Breast epithelium (tissue), 4 donors: ENCODE results near the gene ZNF416. TPM values are rescaled to one million over a fixed set of nuclear protein-coding genes. Genes with fewer than 3 reads are reported as not detected.

Source experiments
- DNase-seq, 2 donors: peaks; one replicate each; pipeline ENCODE4 v3.0.0-alpha.2; 2019; ENCODE audit warnings: low spot score in 2 of 2
- H3K27ac ChIP-seq, 2 donors: fragments of 200-600 bp; sonication (generic) in 1 of 2; one replicate each; pipeline ENCODE4 v1.5.1; 2016 to 2019; ENCODE audit warnings: mild to moderate bottlenecking in 1 of 2
- H3K27me3 ChIP-seq, 2 donors: fragments of 200-600 bp; sonication (generic) in 1 of 2; one replicate each; pipeline versions ENCODE4 v1.5.1 to v1.6.0; 2017 to 2019; ENCODE audit warnings: control low read depth in 1 of 2, mild to moderate bottlenecking in 1 of 2
- H3K36me3 ChIP-seq: fragments of 200-600 bp; one replicate; pipeline ENCODE4 v1.5.1; 2019
- H3K4me1 ChIP-seq, 2 donors: fragments of 200-600 bp; sonication (generic); one replicate each; pipeline ENCODE4 v1.5.1; 2016 to 2019; ENCODE audit warnings: control low read depth in 1 of 2
- H3K4me3 ChIP-seq, 3 donors: fragments of 200-600 bp; sonication (generic); 1 replicate in 2 of 3; 2 replicates in 1 of 3; pipeline ENCODE4 v1.5.1; 2016 to 2019; ENCODE audit warnings: mild to moderate bottlenecking in 3 of 3, moderate library complexity in 2 of 3
- H3K9me3 ChIP-seq, 2 donors: fragments of 200-600 bp; sonication (generic) in 1 of 2; one replicate each; pipeline ENCODE4 v1.5.1; 2016 to 2019; ENCODE audit warnings: control low read depth in 1 of 2
- POLR2A ChIP-seq: fragments of 450-650 bp; IDR thresholded peaks from one replicate; pipeline ENCODE4 v1.6.1; 2016; ENCODE audit warnings: antibody characterized with exemption, mild to moderate bottlenecking, moderate library complexity
- POLR2AphosphoS5 ChIP-seq, 3 donors: sonication (generic); formaldehyde crosslinking; IDR thresholded peaks; one replicate each; pipeline ENCODE4 v1.6.1; 2017; ENCODE audit warnings: antibody characterized with exemption in 3 of 3
- intact Hi-C: fragments of 100-400 bp; cut with DNase I; formaldehyde crosslinking; loops from one replicate; pipeline ENCODE4 v1.15.1; 2023; ENCODE audit warnings: low total_unique reads
- total RNA-seq, 3 donors: library from RNA; depleted of rRNA; stranded (reverse); fragments of >200 nt; gene quantifications; one replicate each; pipeline ENCODE4 v1.1.0, GENCODE V29; 2016
- TF ChIP-seq, protein P1 (sequence below), 3 donors: fragments of 450-650 bp; IDR thresholded peaks; one replicate each; pipeline ENCODE4 v1.5.1; 2016 to 2017; ENCODE audit warnings: antibody characterized with exemption in 3 of 3, mild to moderate bottlenecking in 3 of 3, moderate library complexity in 3 of 3

The ZNF416 gene
- total RNA-seq, 3 donors from 2014 or later: 2.7 to 6.4 (median 6.2) TPM

- Histone ChIP-seq H3K27ac (peak within 1 kb of the TSS; percentile 81 to 82), H3K4me1 (no peaks in the 10 kb centered on the region), H3K4me3 (peak within 1 kb of the TSS; percentile 84 to 100 (median 86)), H3K36me3 (peaks cover 16% of the 10 kb centered on the region), H3K27me3 (no peaks in the 10 kb centered on the region), H3K9me3 (peaks cover 45 to 46% of the 10 kb centered on the region in 2 donors)
- intact Hi-C loops: no loop called here
- TF ChIP-seq, protein P1, sequence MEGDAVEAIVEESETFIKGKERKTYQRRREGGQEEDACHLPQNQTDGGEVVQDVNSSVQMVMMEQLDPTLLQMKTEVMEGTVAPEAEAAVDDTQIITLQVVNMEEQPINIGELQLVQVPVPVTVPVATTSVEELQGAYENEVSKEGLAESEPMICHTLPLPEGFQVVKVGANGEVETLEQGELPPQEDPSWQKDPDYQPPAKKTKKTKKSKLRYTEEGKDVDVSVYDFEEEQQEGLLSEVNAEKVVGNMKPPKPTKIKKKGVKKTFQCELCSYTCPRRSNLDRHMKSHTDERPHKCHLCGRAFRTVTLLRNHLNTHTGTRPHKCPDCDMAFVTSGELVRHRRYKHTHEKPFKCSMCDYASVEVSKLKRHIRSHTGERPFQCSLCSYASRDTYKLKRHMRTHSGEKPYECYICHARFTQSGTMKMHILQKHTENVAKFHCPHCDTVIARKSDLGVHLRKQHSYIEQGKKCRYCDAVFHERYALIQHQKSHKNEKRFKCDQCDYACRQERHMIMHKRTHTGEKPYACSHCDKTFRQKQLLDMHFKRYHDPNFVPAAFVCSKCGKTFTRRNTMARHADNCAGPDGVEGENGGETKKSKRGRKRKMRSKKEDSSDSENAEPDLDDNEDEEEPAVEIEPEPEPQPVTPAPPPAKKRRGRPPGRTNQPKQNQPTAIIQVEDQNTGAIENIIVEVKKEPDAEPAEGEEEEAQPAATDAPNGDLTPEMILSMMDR (IDR thresholded peaks at IDR 0.05): peak in 1 of 3 donors; percentile 7
- peak in 2 of 3 donors; percentile 26 to 70 for TF ChIP-seq POLR2AphosphoS5 (IDR thresholded peaks at IDR 0.05)
- no peak for TF ChIP-seq POLR2A
- peak; percentile 82 to 88 for DNase-seq
Measured at GRCh38 chr19:57613941-57614743, 35.4 kb upstream of the ZNF416 start, which contains the start of gene ZNF134. TSS of gene ZNF134 (plus strand) at chr19:57614242. CDS start at chr19:57619469, 5,227 bp downstream.

DNA sequence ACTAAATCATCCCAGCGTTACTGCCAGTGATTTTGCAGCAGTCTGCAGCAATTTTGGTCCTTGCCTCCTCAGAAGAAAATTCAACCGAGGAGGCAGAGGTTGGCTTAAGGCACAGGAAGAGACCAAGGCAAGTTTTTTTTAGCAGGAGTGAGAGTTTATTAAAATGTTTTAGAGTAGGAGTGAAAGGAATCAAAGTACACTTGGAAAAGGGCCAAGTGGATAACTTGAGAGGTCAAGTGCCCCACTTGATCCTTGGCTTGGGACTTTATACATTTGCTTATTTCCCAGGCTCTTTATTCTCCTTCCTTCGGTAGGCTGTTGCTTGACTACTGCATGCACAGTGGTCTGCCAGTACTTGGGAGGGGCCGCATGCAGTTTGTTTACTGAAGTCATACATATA, 32.4 kb upstream of the ZNF416 start:
- no peaks in the 10 kb centered on the region for H3K4me1 ChIP-seq
- H3K9me3 ChIP-seq: peaks cover 43 to 45% of the 10 kb centered on the region in 2 donors
- H3K27ac ChIP-seq: no peak overlapping the region
- intact Hi-C loops: no loop called here
- DNase-seq: no peak
- H3K4me3 ChIP-seq: no peak overlapping the region
- H3K27me3 ChIP-seq: no peaks in the 10 kb centered on the region
- peaks cover 4% of the 10 kb centered on the region for H3K36me3 ChIP-seq
- no peak for TF ChIP-seq POLR2AphosphoS5 (IDR thresholded peaks at IDR 0.05)
- TF ChIP-seq, protein P1 (IDR thresholded peaks at IDR 0.05): no peak
- no peak for TF ChIP-seq POLR2A

DNA sequence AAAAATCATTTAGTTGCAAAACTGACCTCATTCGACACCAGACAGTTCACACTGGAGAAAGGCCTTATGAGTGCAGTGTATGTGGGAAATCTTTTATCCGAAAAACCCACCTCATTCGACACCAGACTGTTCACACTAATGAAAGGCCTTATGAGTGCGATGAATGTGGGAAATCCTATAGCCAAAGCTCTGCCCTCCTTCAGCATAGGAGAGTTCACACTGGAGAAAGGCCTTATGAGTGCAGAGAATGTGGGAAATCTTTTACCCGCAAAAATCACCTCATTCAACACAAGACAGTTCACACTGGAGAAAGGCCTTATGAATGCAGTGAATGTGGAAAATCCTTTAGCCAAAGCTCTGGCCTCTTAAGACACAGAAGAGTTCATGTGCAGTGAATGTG, 28.2 kb upstream of the ZNF416 start:
- Histone ChIP-seq H3K4me1 (no peaks in the 10 kb centered on the region), H3K36me3 (peaks cover 12% of the 10 kb centered on the region), H3K27me3 (no peaks in the 10 kb centered on the region), H3K27ac (no peak overlapping the region), H3K4me3 (no peak overlapping the region), H3K9me3 (peaks cover 71% of the 10 kb centered on the region in 2 donors)
- TF ChIP-seq, protein P1 (IDR thresholded peaks at IDR 0.05): no peak
- TF ChIP-seq POLR2A (no peak), POLR2AphosphoS5 (IDR thresholded peaks at IDR 0.05) (no peak)
- DNase-seq: no peak
- intact Hi-C loops: no loop called here

GRCh38 chr19:57599761-57600383, 21.2 kb upstream of the ZNF416 start, which contains the start of gene ZNF530:
TSS of gene ZNF530 (plus strand) at chr19:57599885. CDS start at chr19:57604346, 4,461 bp downstream.
- H3K27ac ChIP-seq: peak within 1 kb of the TSS; percentile 17 to 44

More at GRCh38 chr19:57599761-57600383, 21.2 kb upstream of the ZNF416 start, which contains the start of gene ZNF530:
- Histone ChIP-seq H3K36me3 (peaks cover 4% of the 10 kb centered on the region), H3K27me3 (no peaks in the 10 kb centered on the region), H3K9me3 (peaks cover 29 to 36% of the 10 kb centered on the region in 2 donors), H3K4me1 (no peaks in the 10 kb centered on the region), H3K4me3 (peak within 1 kb of the TSS; percentile 67 to 93 (median 84))
- peak; percentile 89 to 95 for DNase-seq
- intact Hi-C loops: no loop called here
- TF ChIP-seq POLR2A (no peak), POLR2AphosphoS5 (IDR thresholded peaks at IDR 0.05) (peak; percentile 51 to 77 (median 67))
- TF ChIP-seq, protein P1 (IDR thresholded peaks at IDR 0.05): no peak
